Activated T-helper 1 cell treated with anti-CD3 and anti-CD28 coated beads, Interleukin-2, amount 50 U/mL, for 16 hours (primary cell): ENCODE results near the gene DENND2A.
"Not testable (repeated sequence)": the region's sequence is repeated elsewhere in the genome, so short reads cannot be mapped to it uniquely, and the experiment has no call there.

Experiments
- DNase-seq, 2 donors: peaks; one replicate each; pipeline ENCODE4 v3.0.0-alpha.2; 2020; ENCODE audit warnings: low read depth in 1 of 2, low spot score in 1 of 2

DENND2A gene

DNA sequence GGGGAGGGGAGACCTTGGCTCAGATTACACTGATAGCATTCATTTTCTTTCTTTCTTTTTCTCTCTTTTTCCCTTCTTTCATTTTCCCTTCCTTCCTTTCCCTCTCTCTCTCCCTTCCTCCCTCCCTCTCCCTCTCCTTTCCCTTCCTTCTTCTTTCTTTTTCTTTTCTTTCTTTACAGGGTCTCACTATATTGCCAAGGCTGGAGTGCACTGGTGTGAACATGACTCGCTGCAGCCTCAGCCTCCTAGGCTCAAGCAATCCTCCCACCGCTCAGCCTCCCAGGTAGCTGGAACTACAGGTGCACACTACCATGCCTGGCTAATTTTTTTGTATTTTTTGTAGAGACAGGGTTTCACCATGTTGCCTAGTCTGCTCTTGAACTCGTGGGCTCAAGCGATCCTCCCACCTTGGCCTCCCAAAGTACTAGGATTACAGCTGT is 88.4 kb downstream of the DENND2A start:
- no peak for DNase-seq

DNA sequence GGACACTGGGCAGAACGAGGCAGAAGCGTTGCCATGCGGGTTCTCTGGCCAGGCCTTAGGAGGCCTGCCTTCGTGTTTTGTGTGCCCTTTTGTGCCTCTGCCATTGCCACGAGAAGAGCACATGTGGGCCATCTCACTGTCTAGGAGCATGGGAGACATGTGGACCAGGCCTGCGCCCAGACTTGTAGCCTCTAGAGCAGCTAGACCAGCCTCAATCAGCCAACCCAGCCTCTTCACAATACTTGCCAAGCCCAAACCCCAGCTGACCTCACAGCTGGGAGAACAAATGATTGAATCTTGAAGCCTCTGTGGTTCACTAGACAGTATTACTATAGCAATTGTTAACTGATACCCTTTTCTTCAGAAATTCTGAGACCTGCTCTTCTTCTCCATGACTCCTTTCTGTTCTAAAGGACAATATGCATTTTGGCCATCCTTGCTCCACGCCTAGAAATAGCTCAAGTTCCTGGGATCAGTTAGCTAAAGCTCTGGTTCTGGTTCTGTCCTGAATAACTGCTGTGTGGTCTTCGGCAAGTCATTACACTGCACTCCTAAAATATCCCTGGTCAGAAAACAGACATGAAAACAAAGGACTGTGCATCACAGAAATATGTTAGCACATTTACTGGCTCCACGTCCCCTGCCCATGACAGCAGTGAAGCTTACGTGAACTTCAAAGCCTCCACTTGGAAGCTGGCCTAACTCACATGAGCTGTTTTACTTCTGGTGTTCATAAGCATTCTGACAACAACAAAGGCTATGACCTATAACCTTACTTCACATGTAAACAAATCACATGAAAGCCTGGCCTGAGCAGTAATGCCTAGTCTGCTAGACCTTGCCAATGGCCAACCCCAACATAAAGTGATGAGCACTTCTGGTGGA is 89.0 kb downstream of the DENND2A start:
- no peak for DNase-seq

DNA sequence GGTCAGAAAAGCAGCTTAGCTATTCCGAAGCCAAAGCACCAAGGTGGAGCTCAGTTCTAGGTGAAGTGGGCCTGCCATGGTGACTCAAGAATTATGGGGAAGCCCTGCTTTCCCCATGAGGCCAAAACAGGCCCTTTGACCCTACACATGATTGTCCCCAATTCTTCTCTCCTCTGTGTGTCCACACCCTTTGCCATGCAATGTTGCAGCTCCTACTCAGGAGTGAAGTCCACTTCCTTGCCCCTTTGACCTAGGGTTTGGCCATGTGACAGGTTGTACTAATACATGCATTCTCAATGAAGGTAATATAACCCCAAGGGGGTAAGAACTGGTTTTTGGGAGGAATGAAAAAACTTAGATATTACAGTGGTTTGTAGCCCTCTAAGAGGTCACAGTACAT is 93.7 kb downstream of the DENND2A start:
- DNase-seq: no peak

DNA sequence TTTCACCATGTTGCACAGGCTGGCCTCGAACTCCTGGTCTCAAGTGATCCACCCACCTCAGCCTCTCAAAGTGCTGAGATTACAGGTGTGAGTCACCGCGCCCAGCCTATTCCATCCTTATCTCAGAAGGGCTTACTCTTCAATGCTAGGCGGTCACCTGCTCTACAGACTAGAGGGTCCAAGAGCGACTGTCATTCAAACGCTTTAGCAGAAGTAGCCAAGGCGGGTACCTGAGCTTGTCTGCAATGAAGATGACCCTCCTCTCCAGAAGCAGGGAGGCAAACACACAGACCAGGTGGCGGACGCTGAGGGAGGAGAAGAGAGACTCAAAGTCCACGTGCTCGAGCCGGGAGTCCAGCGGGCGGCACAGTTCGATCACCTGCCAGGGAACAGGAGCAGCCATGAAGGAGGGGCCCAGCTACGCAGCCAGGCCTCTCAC is 96.2 kb downstream of the DENND2A start:
- no peak for DNase-seq

DNA sequence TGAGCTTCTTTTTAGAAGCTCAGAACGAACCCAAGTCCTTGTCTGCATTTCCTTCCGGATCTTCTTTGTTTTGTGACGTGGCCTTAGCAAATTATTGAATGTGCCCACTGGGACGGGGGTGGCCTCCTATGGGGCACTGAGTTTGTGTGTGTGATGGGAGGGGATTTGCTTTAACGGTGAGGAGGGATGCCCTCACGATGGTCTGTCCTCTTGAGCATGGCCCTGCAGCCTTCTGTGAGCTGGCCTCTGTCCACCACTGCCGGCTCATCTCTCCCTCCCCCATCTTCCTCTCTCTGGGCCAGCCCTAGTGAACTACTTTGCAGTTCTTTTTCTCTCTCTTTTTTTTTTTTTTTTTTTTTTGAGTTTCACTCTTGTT is 98.4 kb downstream of the DENND2A start:
- DNase-seq: no peak

DNA sequence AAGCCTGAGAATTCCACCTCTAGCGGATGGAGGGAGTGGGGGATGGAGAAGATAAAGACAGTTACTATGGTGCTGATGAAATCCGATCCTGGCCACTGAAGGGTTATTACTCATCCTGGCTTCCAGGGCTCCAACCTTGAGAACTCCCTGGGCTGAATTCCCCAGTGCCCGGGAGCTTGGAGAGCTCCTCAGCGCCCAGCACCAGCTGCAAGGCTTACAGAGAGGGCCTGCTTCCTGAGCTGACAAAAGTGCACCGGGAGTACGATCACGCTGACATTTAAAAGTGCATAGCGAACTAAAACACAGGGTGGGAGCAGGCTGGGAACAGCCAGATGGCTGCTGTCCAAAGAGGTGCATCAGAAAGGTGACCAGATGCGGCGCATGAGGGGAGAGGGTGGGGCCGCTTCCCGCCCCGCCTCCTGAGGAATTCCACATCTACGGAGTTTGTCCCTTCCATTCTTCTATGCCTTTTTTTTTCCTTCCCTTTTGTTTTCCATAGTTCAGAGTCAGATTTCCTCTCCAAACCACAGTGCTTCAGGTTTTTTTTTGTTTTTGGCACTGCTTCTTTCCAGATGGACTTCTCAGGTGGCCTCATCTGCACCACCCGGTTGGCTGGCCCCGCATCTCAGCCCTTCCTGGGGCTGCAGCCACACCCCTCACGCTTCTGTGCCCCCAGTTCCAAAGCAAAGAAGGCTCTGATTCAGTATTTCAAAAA is 98.9 kb downstream of the DENND2A start:
- DNase-seq: no peak

DNA sequence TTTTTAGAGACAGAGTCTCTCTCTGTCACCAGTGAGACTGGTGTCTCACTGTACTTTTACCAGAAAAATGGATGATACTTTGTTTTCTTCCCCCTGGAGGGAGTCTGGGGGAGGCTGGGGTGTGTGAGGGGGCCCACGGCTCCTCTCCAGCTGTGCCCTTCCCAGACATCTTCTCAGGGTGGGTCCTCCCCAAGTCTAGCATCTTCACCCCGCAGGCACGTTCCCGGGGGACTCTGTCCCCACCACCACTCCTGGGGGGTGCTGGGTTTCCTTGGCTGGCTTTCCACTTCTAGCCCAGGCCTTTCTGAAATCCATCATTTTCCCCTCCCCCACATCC is 99.5 kb downstream of the DENND2A start:
- DNase-seq: no peak

DNA sequence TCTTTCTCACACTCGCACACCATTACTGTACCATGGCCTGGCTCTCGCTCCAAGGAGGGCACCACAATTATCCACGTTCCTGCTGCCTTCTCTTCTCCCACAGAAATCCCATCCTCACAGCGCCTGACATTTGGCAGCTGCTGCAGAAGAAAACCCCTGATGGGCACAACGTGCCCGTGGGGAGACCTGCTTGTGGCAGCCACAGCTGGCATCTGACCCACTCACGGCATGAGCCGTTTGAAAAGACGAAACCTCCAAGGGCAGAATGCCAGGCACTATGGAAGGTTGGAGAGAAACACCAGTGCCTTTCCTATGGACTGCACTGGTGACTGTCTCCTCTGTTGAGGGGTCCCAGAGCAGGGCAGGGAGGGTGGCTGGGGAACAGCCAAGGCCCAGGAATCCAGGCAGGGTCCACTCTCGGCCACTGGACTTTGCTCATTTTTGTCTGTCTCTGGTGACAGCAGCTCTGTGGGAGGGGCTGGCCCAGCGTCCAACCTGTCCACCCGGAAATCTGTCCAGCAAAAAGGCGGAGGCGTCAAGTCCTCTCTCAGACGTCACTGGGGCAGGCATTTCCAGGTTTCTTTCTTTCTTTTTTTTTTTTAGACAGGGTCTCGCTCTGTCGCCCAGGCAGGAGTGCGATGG is 100.4 kb downstream of the DENND2A start:
- DNase-seq: no peak

DNA sequence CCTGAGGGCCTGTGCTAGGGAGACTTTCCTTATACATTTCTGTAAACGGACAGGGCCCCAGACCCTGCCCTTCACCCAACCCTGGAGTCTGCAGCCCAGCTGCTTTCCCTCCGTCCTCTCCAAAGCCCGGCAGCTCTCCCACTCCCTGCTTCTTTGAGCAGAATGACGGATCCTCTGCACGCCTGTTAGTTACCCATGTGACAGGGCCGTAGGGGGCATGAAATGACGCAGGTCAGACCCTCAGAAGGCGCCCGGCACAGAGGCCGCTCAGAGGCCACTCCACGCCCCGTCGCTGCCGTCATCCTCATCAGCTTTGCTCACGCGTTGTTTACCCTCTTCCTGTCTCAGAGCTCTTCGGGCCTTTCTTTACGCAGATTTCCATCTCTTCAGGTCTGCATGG is 101.2 kb downstream of the DENND2A start:
- no peak for DNase-seq

DNA sequence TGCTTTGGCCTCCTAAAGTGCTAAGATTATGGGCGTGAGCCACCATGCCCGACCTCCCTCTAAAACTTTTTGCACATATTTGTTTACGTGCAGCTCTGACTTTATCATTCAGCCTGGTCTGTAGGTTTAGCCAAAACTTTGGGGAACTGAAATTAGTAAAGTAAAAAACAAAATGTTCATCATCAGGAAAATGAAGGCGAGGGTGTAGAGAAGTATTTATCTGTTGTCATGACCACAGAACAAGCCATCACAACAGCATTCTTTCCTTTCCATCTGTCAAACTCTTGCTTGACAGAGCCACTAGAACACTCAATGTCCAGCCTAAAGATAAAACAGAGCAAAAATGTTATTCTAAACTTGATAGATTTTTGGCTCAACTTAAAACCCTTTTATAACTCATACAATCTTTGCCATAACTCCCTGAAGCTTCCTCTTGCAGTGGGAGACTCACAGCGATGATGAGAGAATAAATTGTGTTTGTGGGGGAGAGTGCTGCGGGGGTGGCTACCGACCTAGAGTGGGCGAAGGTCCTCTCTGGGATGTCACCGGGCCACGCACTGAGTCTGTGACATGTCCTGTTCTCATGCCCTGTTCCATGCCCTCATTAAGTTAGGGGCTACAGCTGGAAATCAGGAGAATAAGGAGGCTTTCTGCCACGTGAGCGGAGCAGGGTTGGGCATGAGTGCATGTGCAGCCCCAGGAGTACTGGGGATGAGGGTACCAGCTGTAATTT is 102.7 kb downstream of the DENND2A start:
- DNase-seq: no peak

DNA sequence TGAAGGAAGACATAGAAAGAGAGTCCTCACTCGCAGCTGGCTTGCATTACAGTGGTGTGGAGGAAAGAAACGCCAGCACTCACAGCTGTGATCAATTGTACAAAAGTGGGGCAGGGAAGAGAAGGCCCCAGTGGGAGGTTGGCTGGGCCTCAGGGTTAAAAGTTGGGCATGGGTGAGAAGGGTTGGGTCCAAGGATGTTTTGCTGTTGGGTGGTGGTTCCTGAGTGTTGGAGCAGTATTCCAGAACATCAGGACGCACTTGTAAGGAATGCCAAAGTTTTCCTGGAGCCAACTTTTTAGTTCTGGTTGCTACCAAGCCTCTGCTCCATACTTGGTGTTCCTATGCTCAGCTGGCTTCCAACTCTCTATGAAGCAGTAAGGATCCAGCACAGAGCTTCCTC is 105.9 kb downstream of the DENND2A start:
- no peak for DNase-seq

DNA sequence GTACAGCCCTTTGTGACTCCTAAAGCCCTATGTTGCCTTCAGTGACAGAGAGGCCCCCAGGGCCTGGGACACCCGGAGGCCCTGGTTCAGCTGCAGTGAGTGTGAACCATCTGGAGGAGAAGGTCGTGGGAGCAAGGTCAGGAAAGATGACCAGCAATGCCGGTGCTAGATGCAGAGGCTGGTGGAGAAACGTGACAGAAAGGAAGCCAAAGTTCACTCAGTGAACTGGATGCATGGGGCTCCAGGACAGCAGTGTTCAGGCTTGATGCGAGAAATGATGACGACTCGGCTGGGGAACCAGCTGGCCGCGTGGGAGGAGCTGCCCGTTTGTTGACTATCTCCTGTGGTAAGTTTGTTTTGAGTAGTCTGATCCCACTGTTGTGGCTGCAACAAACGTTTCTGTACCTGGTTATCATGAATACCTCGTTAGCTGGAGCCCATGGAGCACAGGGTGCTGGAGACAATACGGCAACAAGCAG is 107.2 kb downstream of the DENND2A start:
- DNase-seq: no peak

DNA sequence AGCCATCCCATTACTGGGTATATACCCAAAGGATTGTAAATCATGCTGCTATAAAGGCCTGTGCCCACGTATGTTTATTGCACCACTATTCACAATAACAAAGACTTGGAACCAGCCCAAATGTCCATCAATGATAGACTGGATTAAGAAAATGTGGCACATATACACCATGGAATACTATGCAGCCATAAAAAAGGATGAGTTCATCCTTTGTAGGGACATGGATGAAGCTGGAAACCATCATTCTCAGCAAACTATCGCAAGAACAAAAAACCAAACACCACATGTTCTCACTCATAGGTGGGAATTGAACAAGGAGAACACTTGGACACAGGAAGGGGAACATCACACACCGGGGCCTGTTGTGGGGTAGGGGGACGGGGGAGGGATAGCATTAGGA is 111.2 kb downstream of the DENND2A start:
- DNase-seq: not testable (repeated sequence)

DNA sequence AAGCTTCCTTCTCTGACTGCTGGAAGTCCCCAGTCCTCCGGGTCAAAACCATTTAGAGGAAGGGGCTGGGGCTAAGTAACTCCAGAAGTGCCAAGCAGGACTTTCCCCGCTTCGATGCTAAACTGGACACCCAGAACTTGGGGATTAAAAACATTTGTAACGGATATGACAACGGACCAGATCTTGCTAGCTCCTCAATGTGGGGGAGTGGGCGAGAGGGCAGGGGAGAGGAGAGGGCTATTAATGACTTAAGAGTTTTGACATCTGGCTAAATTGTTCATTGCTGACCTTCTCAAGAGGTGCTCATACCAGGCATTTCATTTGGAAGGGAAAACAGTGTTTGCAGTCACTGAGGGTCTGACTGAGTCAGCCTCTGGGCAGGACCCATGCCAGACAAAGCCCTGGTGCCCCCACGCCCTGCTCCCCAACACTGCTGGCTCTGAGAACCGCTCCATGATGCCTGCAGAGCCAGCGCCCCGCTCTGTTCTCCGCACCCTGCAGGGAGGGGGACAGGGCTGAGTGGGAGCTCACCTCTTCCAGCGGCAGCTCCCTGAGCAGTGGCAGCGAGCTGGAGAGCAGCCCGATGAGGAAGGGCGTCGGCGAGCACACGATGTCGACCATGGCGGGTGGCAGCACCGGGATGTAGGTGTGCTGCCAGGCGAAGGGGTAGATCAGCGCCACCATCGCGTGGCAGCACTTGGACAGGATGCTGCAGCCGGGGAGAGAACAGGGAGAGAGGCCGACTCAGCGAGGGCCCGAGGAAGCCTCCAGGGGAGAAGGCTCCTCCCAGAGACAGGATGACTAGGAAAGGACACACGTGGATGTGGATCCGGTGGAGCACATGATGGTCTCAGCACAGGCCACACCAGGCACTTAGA is 113.6 kb downstream of the DENND2A start:
- no peak for DNase-seq

DNA sequence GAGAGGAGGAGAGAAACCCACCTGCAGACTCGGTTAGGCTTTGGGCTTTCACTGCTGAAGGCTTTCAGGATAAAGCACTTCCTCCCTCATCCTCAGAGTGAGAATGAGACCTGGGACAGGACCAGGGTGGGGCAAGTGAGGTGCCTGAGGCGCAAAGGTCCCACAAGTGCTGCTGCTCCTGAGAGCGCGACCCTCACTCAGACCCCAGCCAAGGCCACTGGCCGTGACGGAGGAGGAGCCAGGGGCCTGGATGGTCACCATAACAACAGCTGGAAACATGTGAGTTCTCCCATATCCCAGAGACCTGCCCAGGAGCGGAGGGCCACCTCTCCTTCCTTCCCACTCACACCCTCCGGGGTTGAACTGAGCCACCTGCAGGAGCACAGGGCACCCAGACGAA is 114.4 kb downstream of the DENND2A start:
- no peak for DNase-seq

DNA sequence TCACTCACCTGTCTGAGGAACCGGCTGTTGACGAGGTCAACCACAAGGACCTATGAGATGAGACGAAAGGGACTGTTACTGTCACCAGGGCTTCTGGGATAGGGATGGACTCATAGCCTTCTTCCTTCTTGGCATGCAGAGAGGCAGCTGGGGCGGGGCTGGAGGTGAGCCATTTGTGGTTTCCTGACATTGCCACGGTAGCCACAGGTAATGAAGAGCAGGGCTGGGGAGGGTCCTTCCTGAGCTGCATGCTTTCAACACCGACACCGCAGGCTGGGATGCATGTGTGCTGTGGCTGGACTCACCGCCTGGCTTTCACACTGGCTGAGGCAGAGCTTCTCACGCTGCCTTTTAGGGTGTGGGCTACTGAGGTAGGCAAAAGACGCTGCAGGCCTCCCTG is 114.9 kb downstream of the DENND2A start:
- peak in 1 of 2 donors; percentile 11 for DNase-seq

DNA sequence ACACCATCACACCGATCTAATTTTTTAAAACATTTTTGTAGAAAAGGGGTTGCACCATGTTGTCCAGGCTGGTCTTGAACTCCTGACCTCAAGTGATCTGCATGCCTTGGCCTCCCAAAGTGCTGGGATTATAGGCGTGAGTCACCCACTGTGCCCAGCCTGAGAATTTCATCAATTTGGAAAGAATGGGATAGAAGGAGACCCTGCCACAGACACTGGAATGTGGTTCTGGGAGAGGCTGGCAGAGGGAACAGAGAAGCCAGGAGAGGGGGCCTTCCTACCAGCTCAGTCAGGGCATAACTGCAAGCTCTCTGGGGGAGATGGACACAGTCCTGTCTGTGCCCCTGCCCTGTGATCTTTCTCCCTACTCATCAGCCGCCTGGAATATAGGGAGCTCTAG is 119.2 kb downstream of the DENND2A start:
- no peak for DNase-seq

DNA sequence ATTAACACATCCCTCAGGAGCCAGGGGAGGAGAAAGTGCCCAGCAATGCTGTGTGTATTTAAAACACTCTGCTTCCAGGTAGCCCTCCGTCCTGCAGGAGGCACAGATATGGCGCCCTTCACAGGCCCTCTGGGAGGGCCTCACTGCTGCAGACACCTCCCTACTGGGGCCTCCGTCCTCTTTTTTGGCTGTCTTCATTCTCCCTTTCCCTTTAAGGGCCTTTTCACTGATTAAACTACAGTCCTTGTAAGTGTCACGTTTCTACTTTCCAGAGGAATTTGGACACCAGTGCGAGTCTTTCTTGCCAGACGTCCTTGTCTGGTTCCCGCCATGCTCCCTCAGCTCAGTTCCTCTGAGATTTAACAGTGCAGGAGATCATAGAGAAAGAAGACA is 121.6 kb downstream of the DENND2A start:
- no peak for DNase-seq

DNA sequence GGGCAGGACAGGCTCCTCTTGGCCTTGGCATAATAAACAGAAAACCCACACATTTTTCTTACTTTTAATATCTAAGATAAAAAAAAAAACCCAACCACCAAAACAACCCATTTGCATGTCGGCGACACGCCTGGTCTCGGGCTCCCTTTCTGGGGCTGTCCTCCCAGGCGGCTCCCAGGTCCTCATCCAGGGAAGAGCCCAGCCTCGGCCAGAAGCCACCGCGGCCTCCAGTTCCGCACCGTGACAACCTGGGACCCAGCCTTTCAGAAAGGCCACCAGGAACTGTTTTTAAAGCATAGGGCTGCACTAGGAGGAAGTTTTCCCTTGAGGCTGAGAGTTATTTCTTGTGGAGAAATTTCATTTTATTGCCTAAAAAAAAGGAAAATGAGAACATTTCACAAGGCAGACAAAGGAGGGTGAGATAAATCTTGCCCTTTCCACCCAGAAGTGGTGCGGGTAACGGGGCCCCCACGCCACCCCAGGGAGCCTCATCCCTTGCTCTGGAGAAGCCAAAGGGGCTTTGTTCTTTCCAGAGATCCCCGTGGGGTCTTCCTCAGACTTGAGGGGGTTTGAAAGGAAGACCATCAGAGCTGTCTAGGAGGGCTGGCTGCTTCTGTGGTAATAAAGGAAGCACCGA is 122.1 kb downstream of the DENND2A start:
- DNase-seq: no peak
